Measurements from ENCODE around the gene ATXN3L.

DNA sequence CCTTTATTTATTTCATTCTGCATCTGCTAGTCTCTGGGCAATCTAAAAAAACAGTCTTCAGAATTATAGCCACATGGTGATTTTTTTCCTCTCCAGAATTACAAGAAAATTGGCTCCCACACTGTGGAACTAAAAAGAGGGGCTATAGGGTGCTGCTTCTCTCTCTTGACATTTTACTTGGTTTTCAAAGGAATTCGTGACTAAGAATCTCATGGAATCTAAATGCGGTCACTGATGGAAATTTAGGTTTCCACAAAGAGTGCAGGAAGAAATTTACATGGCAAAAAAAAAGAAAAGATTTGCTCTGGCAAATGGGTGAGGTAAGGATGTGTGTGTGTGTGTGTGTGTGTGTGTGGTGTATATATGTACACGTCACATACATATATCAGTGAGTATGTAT, 10.2 kb downstream of the ATXN3L start:
- TF ChIP-seq, protein P1, sequence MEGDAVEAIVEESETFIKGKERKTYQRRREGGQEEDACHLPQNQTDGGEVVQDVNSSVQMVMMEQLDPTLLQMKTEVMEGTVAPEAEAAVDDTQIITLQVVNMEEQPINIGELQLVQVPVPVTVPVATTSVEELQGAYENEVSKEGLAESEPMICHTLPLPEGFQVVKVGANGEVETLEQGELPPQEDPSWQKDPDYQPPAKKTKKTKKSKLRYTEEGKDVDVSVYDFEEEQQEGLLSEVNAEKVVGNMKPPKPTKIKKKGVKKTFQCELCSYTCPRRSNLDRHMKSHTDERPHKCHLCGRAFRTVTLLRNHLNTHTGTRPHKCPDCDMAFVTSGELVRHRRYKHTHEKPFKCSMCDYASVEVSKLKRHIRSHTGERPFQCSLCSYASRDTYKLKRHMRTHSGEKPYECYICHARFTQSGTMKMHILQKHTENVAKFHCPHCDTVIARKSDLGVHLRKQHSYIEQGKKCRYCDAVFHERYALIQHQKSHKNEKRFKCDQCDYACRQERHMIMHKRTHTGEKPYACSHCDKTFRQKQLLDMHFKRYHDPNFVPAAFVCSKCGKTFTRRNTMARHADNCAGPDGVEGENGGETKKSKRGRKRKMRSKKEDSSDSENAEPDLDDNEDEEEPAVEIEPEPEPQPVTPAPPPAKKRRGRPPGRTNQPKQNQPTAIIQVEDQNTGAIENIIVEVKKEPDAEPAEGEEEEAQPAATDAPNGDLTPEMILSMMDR (IDR thresholded peaks at IDR 0.05), result no peak
- no peak for TF ChIP-seq POLR2A (IDR thresholded peaks at IDR 0.05)

Measured in right lobe of liver (tissue), 4 donors.